Suprapubic skin (tissue), 3 donors: ENCODE data around the gene RNF38.
"Not testable (repeated sequence)": the region's sequence is repeated elsewhere in the genome, so short reads cannot be mapped to it uniquely, and the experiment has no call there.

Experiments used
- CTCF ChIP-seq, 2 donors: fragments of 200-600 bp in 1 of 2; fragments of 450-650 bp in 1 of 2; sonication (generic) in 1 of 2; IDR thresholded peaks; one replicate each; pipeline ENCODE4 v1.5.1; 2016 to 2019; ENCODE audit warnings: antibody characterized with exemption in 2 of 2, mild to moderate bottlenecking in 1 of 2, moderate library complexity in 1 of 2
- EP300 ChIP-seq: sonication (generic); formaldehyde crosslinking; IDR thresholded peaks from one replicate; pipeline ENCODE4 v1.6.1; 2017; ENCODE audit warnings: antibody characterized with exemption

GRCh38 chr9:36304366-36304765 lies 95.7 kb downstream of the RNF38 start:
- TF ChIP-seq EP300; CTCF (IDR thresholded peaks at IDR 0.05): not testable (repeated sequence)
